GM13976 (cell line): ENCODE measurements around the gene C20orf173.
A peak's percentile ranks its signal among the peaks of the same experiment; 100 is the strongest.

Experiments
- DNase-seq: peaks from one replicate; pipeline ENCODE4 v3.0.0; 2012; ENCODE audit warnings: low spot score
- CTCF ChIP-seq: IDR thresholded peaks from 2 replicates; pipeline ENCODE4 v1.5.1; 2012; ENCODE audit warnings: borderline replicate concordance, mild to moderate bottlenecking; ENCODE audit not compliant: insufficient read depth; ENCODE audit errors: extremely low read depth, missing control alignments, control extremely low read depth
- in situ Hi-C: fragments of 300-500 bp; cut with MboI; formaldehyde crosslinking; loops from one replicate; pipeline ENCODE4 v1.12.0; 2022; ENCODE audit warnings: low sequenced_read_pairs, mixed read lengths, inconsistent platforms; ENCODE audit not compliant: unreplicated experiment

C20orf173 gene

GRCh38 chr20:35503281-35503680, 26.2 kb downstream of the C20orf173 start:
- DNase-seq, result no peak
- TF ChIP-seq CTCF, result no peak
- in situ Hi-C loops, result no loop called here

GRCh38 chr20:35502352-35502751, 27.1 kb downstream of the C20orf173 start:
- in situ Hi-C loops, result no loop called here
- DNase-seq, result peak; percentile 52
- no peak for TF ChIP-seq CTCF

- in situ Hi-C loops, result no loop called here
- no peak for DNase-seq
These were observed 30.2 kb downstream of the C20orf173 start for GRCh38 chr20:35499271-35499670.

GRCh38 chr20:35497780-35498189, 31.7 kb downstream of the C20orf173 start:
- in situ Hi-C loops, result no loop called here
- DNase-seq, result no peak
- TF ChIP-seq CTCF, result no peak

More at GRCh38 chr20:35499271-35499670, 30.2 kb downstream of the C20orf173 start:
- TF ChIP-seq CTCF, result no peak

- in situ Hi-C loops, result no loop called here
- TF ChIP-seq CTCF, result no peak
- no peak for DNase-seq
These were observed 32.1 kb downstream of the C20orf173 start for GRCh38 chr20:35497320-35497719.

GRCh38 chr20:35496481-35496880, 33.0 kb downstream of the C20orf173 start:
- in situ Hi-C loops, result no loop called here
- DNase-seq, result no peak
- no peak for TF ChIP-seq CTCF

GRCh38 chr20:35492352-35492751, 37.1 kb downstream of the C20orf173 start:
- in situ Hi-C loops, result no loop called here
- no peak for TF ChIP-seq CTCF
- no peak for DNase-seq
